GM12878 (cell line): Measurements from ENCODE around the gene NOL4L. TPM values are rescaled to one million over a fixed set of nuclear protein-coding genes. Genes with fewer than 3 reads are reported as not detected.

Source experiments
- ATAC-seq: fragments of 200-7000 bp; cut with Tn5 transposase; 3 replicates; pipeline ENCODE4 v1.9.1; 2020; ENCODE audit warnings: mild to moderate bottlenecking, moderate library complexity
- BruUV-seq: library from RNA; stranded (reverse); fragments of 400-500 nt; replicated peaks from 2 replicates; lab custom pipeline; 2021; lab: Mats Ljungman, UMichigan
- CTCF ChIA-PET: fragments of 300-600 bp; sonication (Branson Sonifier 250); formaldehyde crosslinking; extraction: SDS; loops from one replicate; lab custom pipeline; 2021; ENCODE audit warnings: inconsistent platforms; lab: Yijun Ruan, JAX
- POLR2A ChIA-PET: fragments of 350-600 bp; formaldehyde crosslinking; extraction: SDS; loops from one replicate; lab custom pipeline; 2021; ENCODE audit warnings: inconsistent platforms; lab: Charles Lee
- RAD21 ChIA-PET: fragments of 300-600 bp; sonication (Branson Sonifier 250); formaldehyde crosslinking; loops from one replicate; lab custom pipeline; 2023; ENCODE audit warnings: antibody characterized with exemption; ENCODE audit not compliant: unreplicated experiment; lab: Charles Lee
- SMC1A ChIA-PET: fragments of 300-600 bp; sonication (Branson Sonifier 250); formaldehyde crosslinking; loops from one replicate; lab custom pipeline; 2023; ENCODE audit not compliant: unreplicated experiment, uncharacterized antibody; lab: Charles Lee
- DNase-seq: peaks from one replicate; pipeline ENCODE4 v3.0.0-alpha.2; 2011; ENCODE audit warnings: low read depth, low spot score
- FAIRE-seq: peaks from 3 replicates; lab custom pipeline; 2011; peaks lifted over from hg19 to GRCh38; lab: Jason Lieb, UNC
- H2AFZ ChIP-seq: 2 replicates; pipeline ENCODE4 v1.6.0; 2011; ENCODE audit warnings: low read depth, low read length, control low read depth; ENCODE audit not compliant: control insufficient read depth
- H3K27ac ChIP-seq: 2 replicates; pipeline ENCODE4 v1.5.1; 2011; ENCODE audit warnings: control low read depth; ENCODE audit not compliant: control insufficient read depth, insufficient read depth
- H3K27me3 ChIP-seq, 2 experiments: replicated peaks in 1 of 2; 2 replicates each; pipeline versions ENCODE4 v1.6.0 to v1.6.1; 2011; ENCODE audit warnings: low read length in 1 of 2; ENCODE audit not compliant: control insufficient read depth in 2 of 2, insufficient read depth in 2 of 2
- H3K36me3 ChIP-seq, 2 experiments: 2 replicates each; pipeline ENCODE4 v1.5.1; 2011; ENCODE audit warnings: low read length in 1 of 2; ENCODE audit not compliant: control insufficient read depth in 2 of 2, insufficient read depth in 2 of 2
- H3K4me1 ChIP-seq: 2 replicates; pipeline ENCODE4 v1.6.1; 2011; ENCODE audit warnings: mild to moderate bottlenecking, low read length, moderate library complexity, mixed read lengths; ENCODE audit not compliant: control insufficient read depth, insufficient read depth
- H3K4me2 ChIP-seq: 2 replicates; pipeline ENCODE4 v1.6.0; 2011; ENCODE audit warnings: control low read depth; ENCODE audit not compliant: control insufficient read depth, insufficient read depth
- H3K4me3 ChIP-seq: fragments of 200-600 bp; sonication (generic); 2 replicates; pipeline ENCODE4 v1.5.1; 2016
- H3K79me2 ChIP-seq: 2 replicates; pipeline ENCODE4 v1.6.0; 2011; ENCODE audit warnings: low read length; ENCODE audit not compliant: control insufficient read depth, insufficient read depth
- H3K9ac ChIP-seq: 2 replicates; pipeline ENCODE4 v1.8.0; 2011; ENCODE audit warnings: low read length, control low read depth, mixed read lengths; ENCODE audit not compliant: control insufficient read depth, insufficient read depth
- H3K9me3 ChIP-seq: replicated peaks from 3 replicates; pipeline ENCODE4 v1.5.1; 2011; ENCODE audit warnings: mild to moderate bottlenecking, low read length; ENCODE audit not compliant: control insufficient read depth, insufficient read depth
- H4K20me1 ChIP-seq: 2 replicates; pipeline ENCODE4 v1.6.0; 2011; ENCODE audit not compliant: control insufficient read depth, insufficient read depth
- BCL11A ChIP-seq: IDR thresholded peaks from 2 replicates; pipeline ENCODE4 v1.6.1; 2011; ENCODE audit warnings: low read depth, low read length
- DPF2 ChIP-seq: fragments of 450-650 bp; IDR thresholded peaks from 2 replicates; pipeline ENCODE4 v1.6.1; 2017; ENCODE audit warnings: mild to moderate bottlenecking
- HDAC2 ChIP-seq: fragments of 200-600 bp; sonication (generic); IDR thresholded peaks from 2 replicates; pipeline ENCODE4 v1.6.1; 2017
- MEF2B ChIP-seq: fragments of 450-650 bp; IDR thresholded peaks from 2 replicates; pipeline ENCODE4 v1.6.1; 2018; ENCODE audit warnings: mild to moderate bottlenecking, moderate library complexity; ENCODE audit not compliant: partially characterized antibody, poor library complexity, severe bottlenecking
- YY1 ChIP-seq: IDR thresholded peaks from 2 replicates; pipeline ENCODE4 v1.6.1; 2011; ENCODE audit warnings: low read depth, mild to moderate bottlenecking, low read length
- WGBS: methylation state at CpG from one replicate; pipeline ENCODE4 v1.1.6; 2016; ENCODE audit warnings: low lambda C conversion rate; ENCODE audit not compliant: insufficient replicate concordance, insufficient coverage; ENCODE audit errors: missing lambda C conversion rate; 5-methylcytosine and 5-hydroxymethylcytosine counted together
- in situ Hi-C: fragments of 300-500 bp; cut with MboI; formaldehyde crosslinking; loops from 9 replicates; pipeline ENCODE4 v1.14.3; 2018; ENCODE audit warnings: mixed read lengths
- intact Hi-C: fragments of 100-400 bp; cut with micrococcal nuclease; formaldehyde crosslinking; loops from one replicate; pipeline ENCODE4 v1.14.2; 2022; ENCODE audit not compliant: unreplicated experiment
- polyA plus RNA-seq, 11 experiments: library from polyadenylated mRNA; depleted of rRNA in 4 of 11; unstranded in 6 of 11; stranded (reverse) in 5 of 11; fragments of >200 nt; fragmentation: Nextera tagmentation in 4 of 11; fragmentation: Illumina TruSeq in 1 of 11; extraction: Ambion mirVana in 4 of 11; extraction: Trizol in 1 of 11; gene quantifications; 1 replicate in 1 of 11; 2 replicates in 10 of 11; pipeline versions ENCODE4 v1.2.1 to v1.2.3, GENCODE V29; 2011 to 2016; ENCODE audit warnings: inconsistent platforms in 2 of 11, missing spikeins in 2 of 11, low read depth in 1 of 11
- total RNA-seq, 4 experiments: library from RNA; depleted of rRNA in 3 of 4; stranded (reverse); fragments of >200 nt in 3 of 4; fragmentation: Illumina TruSeq in 1 of 4; extraction: Trizol in 1 of 4; gene quantifications; 2 replicates each; pipeline versions ENCODE4 v1.2.1 to v1.2.3, GENCODE V29; 2013 to 2021

Gene NOL4L
- total and polyA plus RNA-seq, 10 of the 15 experiments (the other 5 are each of a cell fraction or from before 2014, with no cell fraction given): 2.3 to 24.0 (median 8.0) TPM

- no peak overlapping the region for H3K27ac ChIP-seq
- ChIA-PET POLR2A (no interaction called here), CTCF (no interaction called here), SMC1A (no interaction called here), RAD21 (no interaction called here)
- H3K36me3 ChIP-seq: no peaks in the 10 kb centered on the region
- no peaks in the 10 kb centered on the region for H3K9me3 ChIP-seq
- ATAC-seq (peak; percentile 41), DNase-seq (no peak), FAIRE-seq (no peak)
- H3K4me3 ChIP-seq: no peak overlapping the region
- H3K4me2 ChIP-seq: no peak overlapping the region
- in situ Hi-C loops: no loop called here
- no TSS peak for BruUV-seq
- no peaks in the 10 kb centered on the region for H3K79me2 ChIP-seq
- H2AFZ ChIP-seq: no peak overlapping the region
- WGBS: 42% methylated on average over 19 of the region's 21 CpGs
- no peaks in the 10 kb centered on the region for H3K27me3 ChIP-seq
- peaks cover under 1% of the 10 kb centered on the region for H3K4me1 ChIP-seq
- no peaks in the 10 kb centered on the region for H4K20me1 ChIP-seq
- TF ChIP-seq MEF2B (peak; percentile 45), DPF2 (0 out of 2 replicates have a peak, but pooled peaks have one; percentile 50), HDAC2 (no peak)
- intact Hi-C loops: no loop called here
- no peak overlapping the region for H3K9ac ChIP-seq
Measured at GRCh38 chr20:32559753-32560380, 25.3 kb downstream of the NOL4L start.

GRCh38 chr20:32559205-32559752 lies 25.9 kb downstream of the NOL4L start:
- POLR2A ChIA-PET: no interaction called here
- H3K27ac ChIP-seq: no peak overlapping the region
- H3K36me3 ChIP-seq: no peaks in the 10 kb centered on the region
- H2AFZ ChIP-seq: no peak overlapping the region
- no peak overlapping the region for H3K4me2 ChIP-seq
- RAD21 ChIA-PET: no interaction called here
- TF ChIP-seq DPF2: peak; percentile 50; the same call in 1 of the 2 replicates
- TF ChIP-seq YY1: no peak
- no peak for TF ChIP-seq BCL11A
- ATAC-seq (no peak), FAIRE-seq (no peak), DNase-seq (no peak)
- in situ Hi-C loops: no loop called here
- H3K4me3 ChIP-seq: no peak overlapping the region
- CTCF ChIA-PET: no interaction called here
- H3K9me3 ChIP-seq: no peaks in the 10 kb centered on the region
- no peak overlapping the region for H3K9ac ChIP-seq
- no peaks in the 10 kb centered on the region for H3K27me3 ChIP-seq
- SMC1A ChIA-PET: interaction anchor here (0.6 kb wide), 1 partner anchor 53 kb away, joined by 3 read pairs; no protein-coding TSS in a partner anchor
- intact Hi-C loops: no loop called here
- peaks cover 5% of the 10 kb centered on the region for H3K4me1 ChIP-seq
- H3K79me2 ChIP-seq: no peaks in the 10 kb centered on the region; the same call in 1 of the 2 replicates
- H4K20me1 ChIP-seq: no peaks in the 10 kb centered on the region
- WGBS: 71% methylated on average over 7 of the region's 7 CpGs
- no TSS peak for BruUV-seq
